Stimulated activated CD4-positive, alpha-beta T cell treated with anti-CD3 and anti-CD28 coated beads, Interleukin-12 subunit alpha, Interleukin-12 subunit beta, amount 100 ng/mL, for 48 hours (primary cell): ENCODE results near the gene ZNF559.
"Not testable (repeated sequence)": the region's sequence is repeated elsewhere in the genome, so short reads cannot be mapped to it uniquely, and the experiment has no call there.

Experiments used
- DNase-seq, 3 donors: peaks; one replicate each; pipeline ENCODE4 v3.0.0-alpha.2; 2020; ENCODE audit warnings: low read depth in 2 of 3, low spot score in 1 of 3

ZNF559 gene

DNA sequence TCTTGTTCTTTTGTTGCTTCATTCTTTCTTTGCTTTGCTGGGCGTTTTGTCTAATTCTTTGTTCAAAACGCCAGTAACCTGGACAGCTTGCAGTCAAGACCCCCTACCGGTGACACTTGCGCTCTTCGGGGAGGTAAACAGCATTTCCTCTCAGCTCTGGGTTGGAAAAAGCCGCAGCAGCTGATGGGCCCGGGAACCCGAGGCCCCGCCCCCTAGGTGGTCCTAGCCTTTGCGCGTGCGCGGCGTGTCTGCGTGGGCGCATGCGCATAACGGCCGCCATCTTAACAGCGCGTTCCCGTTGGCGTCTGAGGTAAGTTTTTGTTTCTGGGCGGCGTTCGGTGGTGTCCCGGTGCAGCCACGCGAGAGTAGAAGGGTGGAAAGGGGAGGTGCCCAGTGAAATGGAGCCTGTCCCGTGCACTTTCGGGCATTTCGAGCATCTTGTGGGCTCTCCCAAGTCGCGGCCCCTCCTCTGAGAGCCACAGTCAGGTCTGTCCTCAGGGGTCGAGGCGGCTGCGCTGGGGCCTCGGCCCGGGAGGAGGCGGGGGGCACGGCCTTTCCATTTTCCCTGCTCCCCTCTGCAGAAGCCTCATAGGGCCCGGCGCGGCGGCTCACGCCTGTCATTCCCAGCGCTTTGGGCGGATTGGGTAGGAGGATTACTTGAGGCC lies at the start of gene ZNF559:
ZNF559 (plus strand) TSS at position 261 of the 665 bp plus-strand sequence. CDS start 14,371 bp downstream, outside the sequence.
- peak; percentile 91 to 94 (median 93) for DNase-seq

DNA sequence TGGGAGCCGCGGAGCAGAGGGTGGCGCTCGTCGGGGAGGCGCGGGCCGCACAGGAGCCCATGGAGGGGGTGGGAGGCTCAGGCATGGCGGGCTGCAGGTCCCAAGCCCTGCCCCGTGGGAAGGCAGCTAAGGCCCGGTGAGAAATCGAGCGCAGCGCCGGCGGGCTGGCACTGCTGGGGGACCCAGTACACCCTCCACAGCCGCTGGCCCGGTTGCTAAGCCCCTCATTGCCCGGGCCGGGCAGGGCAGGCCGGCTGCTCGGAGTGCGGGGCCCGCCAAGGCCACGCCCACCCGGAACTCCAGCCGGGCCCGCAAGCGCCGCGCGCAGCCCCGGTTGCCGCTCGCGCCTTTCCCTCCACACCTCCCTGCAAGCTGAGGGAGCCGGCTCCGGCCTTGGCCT lies 40.5 kb upstream of the ZNF559 start:
- DNase-seq = peak in 1 of 3 donors; percentile 5

DNA sequence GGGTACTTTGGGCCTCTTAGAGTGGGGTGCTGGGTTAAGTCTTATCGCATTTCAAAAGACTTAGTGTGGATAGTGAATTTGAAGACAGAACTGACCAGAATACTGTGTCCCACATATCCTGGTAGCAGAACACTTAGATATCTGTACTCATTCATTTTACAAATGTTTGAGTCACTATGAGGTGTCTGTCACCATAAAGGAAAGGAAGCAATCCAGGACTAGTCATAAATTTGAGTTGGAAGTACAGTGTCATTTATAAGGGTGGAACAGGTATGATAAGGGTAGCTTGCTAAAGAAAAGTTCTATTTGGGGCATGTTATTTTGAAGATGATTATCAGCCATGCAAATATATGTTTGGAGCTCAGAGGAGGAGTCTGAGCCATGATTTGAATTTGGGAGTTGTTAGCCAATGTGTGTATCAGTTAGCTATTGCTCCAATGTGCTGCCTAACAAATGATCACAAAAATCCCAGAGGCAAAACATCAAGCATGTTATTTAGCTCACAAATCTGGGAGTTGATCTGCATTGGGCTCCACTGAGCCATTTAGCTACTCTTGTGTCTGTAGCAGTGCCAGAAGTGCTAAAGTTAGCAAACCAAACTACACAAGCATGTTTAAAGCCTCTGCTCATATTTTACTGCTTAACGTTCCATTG lies 34.6 kb upstream of the ZNF559 start:
- no peak for DNase-seq

DNA sequence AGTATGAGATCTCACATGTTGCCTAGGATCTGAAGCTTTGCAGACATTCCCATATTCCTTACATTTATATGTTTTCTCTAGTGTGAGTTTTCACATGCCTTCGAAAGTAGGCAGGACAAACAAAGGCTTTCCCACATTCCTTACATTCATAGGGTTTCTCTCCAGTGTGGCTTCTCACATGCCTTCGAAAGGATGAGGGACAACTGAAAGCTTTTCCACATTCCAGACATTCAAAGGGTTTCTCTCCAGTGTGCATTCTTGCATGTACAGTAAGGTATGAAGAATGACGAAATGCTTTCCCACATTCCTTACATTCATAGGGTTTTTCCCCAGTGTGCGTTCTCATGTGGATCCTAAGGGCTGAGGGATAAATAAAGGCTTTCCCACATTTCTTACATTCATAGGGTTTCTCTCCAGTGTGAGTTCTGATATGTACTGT lies 28.5 kb upstream of the ZNF559 start:
- DNase-seq = no peak

DNA sequence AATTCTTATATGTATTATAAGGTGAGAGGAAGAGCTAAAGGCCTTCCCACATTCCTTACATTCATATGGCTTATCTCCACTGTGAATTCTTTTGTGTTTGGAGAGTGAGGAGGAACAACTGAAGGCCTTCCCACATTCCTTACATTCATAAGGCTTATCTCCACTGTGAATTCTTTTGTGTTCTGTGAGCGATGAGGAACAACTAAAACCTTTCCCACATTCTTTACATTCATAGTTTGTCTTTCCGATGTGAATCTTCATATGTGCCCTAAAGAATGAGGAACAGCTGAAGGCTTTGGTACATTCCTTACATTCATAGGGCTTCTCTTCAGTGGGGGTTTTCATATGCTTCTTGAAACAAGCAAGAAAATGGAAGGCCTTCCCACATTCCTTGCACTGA lies 27.6 kb upstream of the ZNF559 start:
- no peak for DNase-seq

DNA sequence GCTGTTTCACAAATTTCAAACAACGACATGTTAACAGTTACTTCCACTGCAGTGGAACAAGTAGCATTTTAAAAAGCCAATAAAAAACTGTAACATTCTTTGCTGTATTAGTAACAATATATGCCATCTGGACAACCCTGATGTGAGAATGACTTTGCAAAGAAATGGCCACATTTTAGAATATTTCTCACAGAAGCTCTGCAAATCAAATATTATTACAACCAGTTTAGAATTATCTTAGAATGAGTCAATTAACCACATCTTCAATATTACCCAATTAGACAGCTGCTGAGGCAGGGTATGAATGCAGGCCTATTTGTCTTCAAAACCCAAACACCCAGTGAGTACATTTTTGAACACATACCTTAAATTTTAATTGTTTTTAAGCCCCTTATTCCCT lies 17.5 kb upstream of the ZNF559 start:
- DNase-seq = no peak

DNA sequence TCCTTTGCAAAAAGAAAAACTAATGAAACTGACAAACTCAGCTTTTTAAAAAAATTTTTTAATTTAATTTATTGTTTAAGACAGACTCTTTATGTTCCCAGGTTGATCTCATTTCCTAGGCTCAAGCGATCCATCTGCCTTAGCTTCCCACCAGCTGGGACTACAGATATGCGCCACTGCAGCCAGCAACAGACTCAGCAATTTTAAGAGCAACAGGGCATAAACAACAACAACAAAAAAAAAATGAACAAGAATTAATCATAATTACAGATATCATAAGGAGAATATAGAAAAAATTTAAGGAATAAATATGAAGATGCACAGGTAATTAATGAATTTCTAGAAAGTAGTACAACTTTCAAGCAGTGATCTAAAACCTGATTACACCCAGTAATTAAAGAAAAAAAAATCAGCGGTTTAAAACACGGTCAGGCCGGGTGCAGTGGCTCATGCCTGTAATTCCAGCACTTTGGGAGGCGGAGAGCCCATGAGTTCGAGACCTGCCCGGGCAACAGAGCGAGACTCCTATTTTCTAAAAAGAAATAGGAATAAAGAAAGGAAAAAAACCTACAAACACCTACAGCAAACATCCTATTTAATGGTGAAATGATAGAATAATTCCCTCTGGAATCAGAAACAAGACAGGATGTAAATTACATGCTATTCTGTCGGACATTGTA lies 15.7 kb upstream of the ZNF559 start:
- DNase-seq = no peak

DNA sequence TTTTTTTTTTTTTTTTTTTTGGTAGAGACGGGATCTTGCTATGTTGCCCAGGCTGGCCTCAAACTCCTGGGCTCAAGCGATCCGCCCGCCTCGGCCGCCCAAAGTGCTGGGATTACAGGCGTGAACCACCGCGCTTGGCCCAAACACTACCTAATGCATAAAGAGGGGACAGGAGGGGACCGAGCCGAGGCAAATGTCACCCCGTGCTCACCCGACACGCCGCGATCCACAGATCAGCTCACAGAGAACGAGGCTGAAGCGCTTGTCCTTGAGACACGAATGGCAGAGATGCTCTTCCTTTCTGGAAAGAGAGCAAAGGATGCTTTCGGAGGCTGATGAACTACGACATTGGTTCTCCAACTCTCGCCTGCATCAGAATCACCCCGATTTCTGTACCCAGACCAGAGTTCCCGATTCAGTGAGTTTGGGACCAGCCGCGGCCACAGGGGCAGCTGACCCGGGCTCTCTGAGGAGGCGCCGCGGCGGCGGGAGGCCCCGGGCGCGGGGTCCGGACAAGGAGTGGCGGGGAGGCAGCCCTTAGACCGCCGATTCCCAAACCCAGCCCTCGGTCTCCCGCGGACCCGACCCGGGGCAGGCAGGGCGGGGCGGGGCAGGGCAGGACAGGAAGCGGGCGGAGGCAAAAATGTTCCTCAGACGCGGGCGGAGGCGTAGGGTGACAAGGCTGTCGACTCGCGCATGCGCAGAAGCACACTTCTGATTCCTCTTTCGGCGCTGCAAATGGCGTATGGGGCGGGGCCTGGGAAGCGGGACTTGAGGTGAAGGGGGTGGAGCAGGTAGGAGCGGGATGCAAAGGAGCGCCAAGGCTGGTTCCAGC lies 14.6 kb upstream of the ZNF559 start, which contains the start of gene ZNF699:
ZNF699 (minus strand) TSS at position 700 of the 835 bp plus-strand sequence. CDS start 4,719 bp downstream, outside the sequence.
- DNase-seq = peak; percentile 96 to 98 (median 97)

DNA sequence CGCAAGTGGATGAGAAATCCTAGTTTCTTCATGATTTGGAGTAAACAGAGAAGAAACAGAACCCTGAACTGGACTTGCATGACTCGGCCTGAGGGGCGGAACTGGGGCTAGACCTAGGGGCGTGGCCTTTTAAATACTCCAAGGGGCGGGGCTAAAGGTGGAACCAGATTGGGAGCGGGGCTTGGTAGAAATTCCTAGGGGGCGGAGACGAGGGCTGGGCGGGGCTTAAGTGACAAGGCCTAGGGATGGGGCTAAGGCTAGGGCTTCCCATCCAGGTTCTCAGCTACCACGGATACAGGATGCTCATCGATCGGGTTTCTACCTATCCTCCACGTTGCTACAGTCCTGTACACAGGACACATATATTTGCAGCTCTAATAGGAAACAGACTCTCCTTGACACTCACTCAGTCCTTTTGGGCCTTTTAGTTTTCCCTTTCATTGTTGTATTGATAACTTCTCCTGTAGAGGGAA lies 14.0 kb upstream of the ZNF559 start:
- DNase-seq = peak in 2 of 3 donors; percentile 81 to 89

DNA sequence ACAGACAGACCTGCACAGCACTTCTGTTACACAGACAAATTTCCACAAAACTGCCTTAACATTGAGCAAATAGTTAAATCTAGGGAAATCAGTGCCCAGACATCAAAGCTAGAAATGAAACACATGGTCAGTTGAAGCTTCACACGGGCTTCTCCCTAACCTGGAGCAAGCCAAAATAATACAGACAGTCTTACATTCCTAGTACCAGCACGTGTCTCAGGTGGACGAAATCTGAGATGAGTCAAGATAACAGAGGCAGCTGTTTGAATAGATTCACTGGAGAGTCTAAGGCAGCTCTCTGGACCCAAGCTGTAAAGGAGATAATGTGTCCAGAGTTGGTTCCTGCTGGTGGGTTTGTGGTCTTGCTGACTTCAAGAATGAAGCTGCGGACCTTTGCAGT lies 10.2 kb upstream of the ZNF559 start:
- no peak for DNase-seq

DNA sequence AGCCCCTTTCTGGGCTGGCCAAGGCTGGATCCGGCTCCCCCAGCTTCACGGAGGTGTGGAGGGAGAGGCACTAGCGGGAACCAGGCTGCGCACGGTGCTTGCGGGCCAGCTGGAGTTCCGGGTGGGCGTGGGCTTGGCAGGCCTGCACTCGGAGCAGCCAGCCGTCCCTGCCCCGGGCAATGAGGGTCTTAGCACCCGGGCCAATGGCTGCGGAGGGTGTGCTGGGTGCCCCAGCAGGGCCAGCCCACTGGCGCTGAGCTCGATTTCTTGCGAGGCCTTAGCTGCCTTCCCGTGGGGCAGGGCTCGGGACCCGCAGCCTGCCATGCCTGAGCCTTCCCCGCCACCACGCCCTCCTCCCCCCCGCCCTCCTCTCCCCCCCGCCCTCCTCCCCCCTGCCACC lies 2.6 kb upstream of the ZNF559 start:
- DNase-seq = no peak

DNA sequence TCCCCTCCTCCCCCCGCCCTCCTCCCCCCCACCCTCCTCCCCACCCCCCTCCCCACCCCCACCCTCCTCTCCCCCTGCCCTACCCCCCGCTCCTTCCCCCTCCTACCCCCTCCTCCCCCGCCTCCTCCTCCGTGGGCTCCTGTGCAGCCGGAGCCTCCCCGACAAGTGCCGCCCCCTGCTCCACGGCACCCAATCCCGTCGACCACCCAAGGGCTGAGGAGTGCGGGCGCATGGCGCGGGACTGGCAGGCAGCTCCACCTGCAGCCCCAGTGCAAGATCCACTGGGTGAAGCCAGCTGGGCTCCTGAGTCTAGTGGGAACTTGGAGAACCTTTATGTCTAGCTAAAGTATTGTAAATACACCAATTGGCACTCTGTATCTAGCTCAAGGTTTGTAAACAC lies 2.2 kb upstream of the ZNF559 start:
- not testable (repeated sequence) for DNase-seq

DNA sequence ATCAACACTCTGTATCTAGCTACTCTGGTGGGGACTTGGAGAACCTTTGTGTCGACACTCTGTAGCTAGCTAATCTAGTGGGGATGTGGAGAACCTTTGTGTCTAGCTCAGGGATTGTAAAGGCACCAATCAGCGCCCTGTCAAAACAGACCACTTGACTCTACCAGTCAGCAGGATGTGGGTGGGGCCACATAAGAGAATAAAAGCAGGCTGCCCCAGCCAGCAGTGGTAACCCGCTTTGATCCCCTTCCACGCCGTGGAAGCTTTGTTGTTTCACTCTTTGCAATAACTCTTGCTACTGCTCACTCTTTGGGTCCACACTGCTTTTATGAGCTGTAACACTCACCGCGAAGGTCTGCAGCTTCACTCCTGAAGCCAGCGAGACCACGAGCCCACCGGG lies 1.8 kb upstream of the ZNF559 start:
- not testable (repeated sequence) for DNase-seq

DNA sequence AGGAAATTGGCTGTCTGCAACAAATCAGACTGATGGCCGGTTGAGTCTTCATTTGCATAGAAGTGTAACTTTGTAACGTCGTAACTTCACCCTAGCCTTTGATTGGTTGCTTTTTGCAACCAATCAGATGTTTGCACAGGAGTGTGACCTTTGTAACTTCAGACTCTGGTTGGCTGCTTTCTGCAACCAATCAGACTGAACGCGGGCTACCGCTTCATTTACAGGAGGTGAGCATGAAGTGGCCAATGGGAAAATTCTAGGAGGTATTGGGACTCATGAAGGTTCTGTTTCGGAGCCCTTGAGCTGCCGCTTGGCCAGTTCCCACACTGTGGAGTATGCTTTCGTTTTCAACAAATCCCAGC lies 441 bp upstream of the ZNF559 start:
- peak; percentile 32 to 42 (median 35) for DNase-seq

DNA sequence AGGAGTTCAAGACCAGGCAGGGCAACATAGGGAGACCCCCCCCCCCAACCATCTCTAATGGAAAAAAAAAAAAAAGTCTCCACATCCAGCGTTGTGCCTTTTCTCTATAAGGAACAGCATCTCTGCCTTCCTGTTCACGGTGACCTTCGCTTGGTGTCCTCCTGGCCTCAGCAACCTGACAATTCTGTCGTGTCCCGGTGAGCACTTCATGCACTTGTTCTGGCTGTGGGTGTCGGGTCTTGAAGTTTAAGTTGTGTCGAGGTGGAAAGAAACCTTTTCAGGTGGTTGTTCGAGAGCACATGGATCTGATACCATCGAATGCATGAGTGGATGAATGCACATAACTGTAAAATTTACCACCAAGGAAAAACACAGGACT lies 594 bp downstream of the ZNF559 start:
- no peak for DNase-seq

DNA sequence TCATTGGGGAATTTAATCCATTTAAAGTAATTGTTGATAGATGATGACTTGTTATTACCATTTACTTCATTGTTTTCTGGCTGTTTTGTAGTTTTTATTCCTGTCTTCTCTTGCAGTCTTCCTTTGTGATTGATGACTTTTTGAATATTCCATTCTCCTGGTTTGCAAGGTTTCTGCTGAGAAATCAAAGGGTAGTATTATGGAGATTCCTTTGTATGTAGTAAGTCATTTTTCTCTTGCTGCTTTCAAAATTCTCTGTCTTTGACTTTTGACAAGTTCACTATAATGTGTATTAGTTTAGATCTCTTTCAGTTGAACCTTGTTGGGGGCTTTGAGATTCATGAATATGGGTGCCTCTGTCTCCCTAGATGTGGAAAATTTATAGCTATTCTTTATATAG lies 6.0 kb downstream of the ZNF559 start:
- DNase-seq = no peak

DNA sequence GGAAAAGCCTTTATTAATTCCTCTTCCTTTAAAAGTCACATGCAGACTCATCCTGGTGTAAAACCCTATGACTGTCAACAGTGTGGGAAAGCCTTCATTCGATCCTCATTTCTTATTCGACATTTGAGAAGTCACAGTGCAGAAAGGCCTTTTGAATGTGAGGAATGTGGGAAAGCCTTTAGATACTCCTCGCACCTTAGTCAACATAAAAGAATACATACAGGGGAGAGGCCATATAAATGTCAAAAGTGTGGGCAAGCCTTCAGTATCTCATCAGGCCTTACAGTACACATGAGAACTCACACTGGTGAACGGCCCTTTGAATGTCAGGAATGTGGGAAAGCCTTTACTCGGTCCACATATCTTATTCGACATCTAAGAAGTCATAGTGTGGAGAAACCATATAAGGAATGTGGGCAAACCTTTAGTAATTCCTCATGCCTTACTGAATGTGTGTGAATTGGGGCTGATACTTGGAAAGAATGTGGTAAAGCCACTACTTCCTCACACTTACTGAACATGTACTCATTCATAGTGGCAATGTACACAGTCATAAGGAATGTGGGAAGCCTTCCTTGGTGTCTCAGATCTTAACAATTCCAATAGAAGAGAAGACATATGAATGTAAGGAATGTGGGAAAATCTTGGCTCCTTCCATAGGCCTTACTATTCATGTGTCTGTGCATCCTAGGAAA lies 18.8 kb downstream of the ZNF559 start:
- DNase-seq = no peak

DNA sequence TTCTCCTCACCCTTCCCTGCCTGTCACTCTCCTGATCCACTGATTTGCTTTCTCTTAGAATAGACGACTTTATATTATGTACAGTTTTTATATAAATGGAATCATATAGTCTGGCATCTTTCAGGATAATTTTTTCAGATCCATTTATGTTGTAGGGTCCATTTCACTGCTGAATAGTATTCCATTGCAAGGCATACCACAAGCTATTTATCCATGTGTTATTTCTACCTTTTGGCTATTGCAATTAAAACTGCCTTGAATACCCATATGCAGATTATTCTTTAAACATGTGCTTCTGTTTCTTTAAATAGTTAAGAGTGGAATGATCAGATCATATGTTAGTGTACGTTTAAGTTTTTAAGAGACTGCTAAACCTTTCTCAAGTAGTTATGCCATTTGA lies 21.0 kb downstream of the ZNF559 start:
- DNase-seq = no peak

DNA sequence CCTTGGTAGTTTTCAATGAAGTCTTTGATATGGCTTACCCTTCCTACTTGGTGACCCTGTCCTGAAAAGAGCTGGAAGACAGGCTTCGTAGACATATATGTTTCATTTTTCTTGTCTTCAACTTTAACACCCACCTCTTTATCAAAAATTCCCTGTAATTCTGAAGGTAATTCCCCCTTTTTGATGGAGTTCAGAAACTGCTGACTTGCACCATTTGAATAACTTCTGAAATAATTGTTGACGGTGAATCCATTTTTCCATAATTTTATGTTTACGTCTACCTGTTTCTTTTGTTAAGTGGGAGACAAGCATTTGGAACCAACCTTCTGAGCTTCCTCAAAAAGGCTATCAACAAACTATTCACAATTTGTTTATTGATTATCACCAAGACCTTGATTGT lies 24.3 kb downstream of the ZNF559 start:
- DNase-seq = no peak

DNA sequence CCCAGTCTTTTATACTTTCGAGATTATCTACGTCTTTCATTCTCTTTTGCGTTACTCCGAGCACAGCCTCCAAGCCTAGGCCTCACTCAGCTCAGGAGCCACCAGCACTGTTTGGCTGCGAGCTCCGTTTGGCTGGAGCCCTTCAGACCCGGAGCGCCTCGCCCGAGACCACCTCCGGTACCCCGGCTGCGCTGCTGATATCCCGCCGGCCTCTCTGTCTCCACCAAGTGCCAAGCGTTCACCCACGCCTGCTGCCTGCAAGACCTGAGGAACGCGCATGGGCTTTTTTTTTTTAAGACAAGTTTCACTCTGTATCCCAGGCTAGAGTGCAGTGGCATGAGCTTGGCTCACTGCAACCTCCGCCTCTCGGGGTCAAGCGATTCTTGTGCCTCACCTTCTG lies 24.7 kb downstream of the ZNF559 start:
- DNase-seq = no peak

DNA sequence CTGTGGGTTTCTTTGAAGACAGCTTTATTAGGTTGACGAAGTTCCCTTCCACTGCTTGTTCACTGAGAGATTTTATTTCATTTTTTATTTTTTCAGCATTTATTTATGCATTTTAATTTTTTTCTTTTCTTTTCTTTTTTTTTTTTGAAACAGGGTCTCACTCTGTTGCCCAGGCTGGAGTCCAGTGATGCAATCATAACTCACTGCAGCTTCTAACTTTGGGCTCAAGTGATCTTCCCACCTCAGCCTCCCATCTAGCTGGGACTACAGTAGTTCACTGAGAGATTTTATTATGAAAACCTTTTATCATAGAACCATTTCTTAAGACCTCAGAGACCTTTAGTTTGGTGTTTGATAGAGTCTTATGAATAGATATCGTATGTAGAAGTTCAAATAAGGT lies 28.5 kb downstream of the ZNF559 start:
- no peak for DNase-seq
